ENCODE data around the gene CAB39. TPM values are rescaled to one million over a fixed set of nuclear protein-coding genes. Genes with fewer than 3 reads are reported as not detected.
"Not testable (repeated sequence)": the region's sequence is repeated elsewhere in the genome, so short reads cannot be mapped to it uniquely, and the experiment has no call there.

The CAB39 gene
- polyA plus RNA-seq, 1 donor from 2014 or later: 118 TPM

- Histone ChIP-seq H2AFZ (ENCODE audit: low read depth, low read length) (no peak overlapping the region), H3K27ac (ENCODE audit: low read length) (no peak overlapping the region), H3K9ac (ENCODE audit: low read length) (no peak overlapping the region), H4K20me1 (ENCODE audit: insufficient read depth) (no peaks in the 10 kb centered on the region), H3K27me3 (ENCODE audit: insufficient read depth, low read depth, low read length) (no peaks in the 10 kb centered on the region), H3K4me2 (ENCODE audit: low read length) (no peak overlapping the region), H3F3A (ENCODE audit: insufficient read depth, low read length, poor library complexity, severe bottlenecking) (no peaks in the 10 kb centered on the region), H3K9me2 (ENCODE audit: insufficient read depth, low read length) (no peaks in the 10 kb centered on the region), H3K9me3 (ENCODE audit: low read length) (no peaks in the 10 kb centered on the region), H3K4me3 (ENCODE audit: low read length) (no peak overlapping the region), H3K36me3 (ENCODE audit: insufficient read depth, low read length) (no peaks in the 10 kb centered on the region), H3K79me2 (replicated peaks; ENCODE audit: insufficient read depth, low read length) (no peaks in the 10 kb centered on the region)
- TF ChIP-seq RAD21 (conservative IDR thresholded peaks at IDR 0.05) (no peak), EZH2 (IDR thresholded peaks at IDR 0.05; ENCODE audit: borderline replicate concordance, insufficient read depth, low read length, poor library complexity, severe bottlenecking) (no peak), EP300 (conservative IDR thresholded peaks at IDR 0.05; ENCODE audit: poor library complexity, severe bottlenecking) (no peak), SMC3 (conservative IDR thresholded peaks at IDR 0.05; ENCODE audit: poor library complexity) (no peak), POLR2AphosphoS5 (IDR thresholded peaks at IDR 0.05) (no peak), REST (IDR thresholded peaks at IDR 0.05; ENCODE audit: borderline replicate concordance) (no peak), MXI1 (conservative IDR thresholded peaks at IDR 0.05; ENCODE audit: poor library complexity, severe bottlenecking) (no peak), TAF1 (IDR thresholded peaks at IDR 0.05; ENCODE audit: low read depth) (no peak)
- TF ChIP-seq, protein P1, sequence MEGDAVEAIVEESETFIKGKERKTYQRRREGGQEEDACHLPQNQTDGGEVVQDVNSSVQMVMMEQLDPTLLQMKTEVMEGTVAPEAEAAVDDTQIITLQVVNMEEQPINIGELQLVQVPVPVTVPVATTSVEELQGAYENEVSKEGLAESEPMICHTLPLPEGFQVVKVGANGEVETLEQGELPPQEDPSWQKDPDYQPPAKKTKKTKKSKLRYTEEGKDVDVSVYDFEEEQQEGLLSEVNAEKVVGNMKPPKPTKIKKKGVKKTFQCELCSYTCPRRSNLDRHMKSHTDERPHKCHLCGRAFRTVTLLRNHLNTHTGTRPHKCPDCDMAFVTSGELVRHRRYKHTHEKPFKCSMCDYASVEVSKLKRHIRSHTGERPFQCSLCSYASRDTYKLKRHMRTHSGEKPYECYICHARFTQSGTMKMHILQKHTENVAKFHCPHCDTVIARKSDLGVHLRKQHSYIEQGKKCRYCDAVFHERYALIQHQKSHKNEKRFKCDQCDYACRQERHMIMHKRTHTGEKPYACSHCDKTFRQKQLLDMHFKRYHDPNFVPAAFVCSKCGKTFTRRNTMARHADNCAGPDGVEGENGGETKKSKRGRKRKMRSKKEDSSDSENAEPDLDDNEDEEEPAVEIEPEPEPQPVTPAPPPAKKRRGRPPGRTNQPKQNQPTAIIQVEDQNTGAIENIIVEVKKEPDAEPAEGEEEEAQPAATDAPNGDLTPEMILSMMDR (IDR thresholded peaks at IDR 0.05; ENCODE audit: poor library complexity, severe bottlenecking): no peak
Measured at GRCh38 chr2:230697676-230698075, 15.0 kb upstream of the CAB39 start.

GRCh38 chr2:230698753-230699152 lies 13.9 kb upstream of the CAB39 start:
- H3K27ac ChIP-seq (ENCODE audit: low read length); H3K4me3 ChIP-seq (ENCODE audit: low read length); H3K9ac ChIP-seq (ENCODE audit: low read length); H3K9me3 ChIP-seq (ENCODE audit: low read length); H4K20me1 ChIP-seq (ENCODE audit: insufficient read depth); H3K4me2 ChIP-seq (ENCODE audit: low read length); H2AFZ ChIP-seq (ENCODE audit: low read depth, low read length); H3K9me2 ChIP-seq (ENCODE audit: insufficient read depth, low read length); H3K36me3 ChIP-seq (ENCODE audit: insufficient read depth, low read length); H3K27me3 ChIP-seq (ENCODE audit: insufficient read depth, low read depth, low read length); H3F3A ChIP-seq (ENCODE audit: insufficient read depth, low read length, poor library complexity, severe bottlenecking); H3K79me2 ChIP-seq (replicated peaks; ENCODE audit: insufficient read depth, low read length): not testable (repeated sequence)

- H3K27me3 ChIP-seq (ENCODE audit: insufficient read depth, low read depth, low read length): no peaks in the 10 kb centered on the region
- no peaks in the 10 kb centered on the region for H3K79me2 ChIP-seq (replicated peaks; ENCODE audit: insufficient read depth, low read length)
- no peaks in the 10 kb centered on the region for H3K36me3 ChIP-seq (ENCODE audit: insufficient read depth, low read length)
- no peaks in the 10 kb centered on the region for H3K9me3 ChIP-seq (ENCODE audit: low read length)
- H3K4me2 ChIP-seq (ENCODE audit: low read length): no peak overlapping the region
- no peaks in the 10 kb centered on the region for H3K9me2 ChIP-seq (ENCODE audit: insufficient read depth, low read length)
- no peak overlapping the region for H3K27ac ChIP-seq (ENCODE audit: low read length)
- no peaks in the 10 kb centered on the region for H4K20me1 ChIP-seq (ENCODE audit: insufficient read depth)
- H3F3A ChIP-seq (ENCODE audit: insufficient read depth, low read length, poor library complexity, severe bottlenecking): no peaks in the 10 kb centered on the region
- no peak overlapping the region for H3K4me3 ChIP-seq (ENCODE audit: low read length)
- H3K9ac ChIP-seq (ENCODE audit: low read length): no peak overlapping the region
- H2AFZ ChIP-seq (ENCODE audit: low read depth, low read length): no peak overlapping the region
- TF ChIP-seq POLR2AphosphoS5 (IDR thresholded peaks at IDR 0.05) (no peak), REST (IDR thresholded peaks at IDR 0.05; ENCODE audit: borderline replicate concordance) (no peak), SMC3 (conservative IDR thresholded peaks at IDR 0.05; ENCODE audit: poor library complexity) (no peak), RAD21 (conservative IDR thresholded peaks at IDR 0.05) (no peak), EZH2 (IDR thresholded peaks at IDR 0.05; ENCODE audit: borderline replicate concordance, insufficient read depth, low read length, poor library complexity, severe bottlenecking) (no peak), TAF1 (IDR thresholded peaks at IDR 0.05; ENCODE audit: low read depth) (no peak), MXI1 (conservative IDR thresholded peaks at IDR 0.05; ENCODE audit: poor library complexity, severe bottlenecking) (no peak), EP300 (conservative IDR thresholded peaks at IDR 0.05; ENCODE audit: poor library complexity, severe bottlenecking) (no peak)
- TF ChIP-seq, protein P1 (IDR thresholded peaks at IDR 0.05; ENCODE audit: poor library complexity, severe bottlenecking): no peak
Measured at GRCh38 chr2:230700447-230700846, 12.2 kb upstream of the CAB39 start.

Measured in neural cell (in vitro differentiated cells).